Activated CD4-positive, alpha-beta T cell treated with anti-CD3 and anti-CD28 coated beads, Interleukin-2, Interleukin-4, amounts not matched to agents 100 ng/mL and 50 ng/mL, durations not matched to agents 16 hours and 8 hours (primary cell): Measurements from ENCODE around the gene TSC22D3.
"Not testable (repeated sequence)": the region's sequence is repeated elsewhere in the genome, so short reads cannot be mapped to it uniquely, and the experiment has no call there.

Experiments
- DNase-seq: peaks from one replicate; pipeline ENCODE4 v3.0.0-alpha.2; 2020; ENCODE audit warnings: low spot score

Gene TSC22D3

DNA sequence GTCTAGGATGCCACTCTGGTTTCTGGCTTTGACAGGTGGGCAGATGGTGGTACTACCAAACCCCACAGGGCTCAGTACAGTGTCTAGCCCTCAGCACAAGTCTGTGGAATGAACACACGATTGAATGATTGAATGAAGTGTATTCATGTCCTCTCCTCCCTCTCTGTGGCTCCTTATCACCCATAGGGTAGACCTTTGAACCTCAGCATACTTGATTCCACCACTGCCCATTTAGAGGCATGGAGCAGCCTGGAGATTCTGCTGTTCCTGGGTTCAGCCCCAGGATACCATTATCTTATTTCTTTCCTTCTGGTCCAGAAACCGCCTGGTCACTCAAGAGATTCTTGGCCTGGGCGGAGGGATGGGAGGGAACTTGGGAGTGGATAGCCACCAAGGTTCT lies 93.3 kb downstream of the TSC22D3 start:
- DNase-seq: no peak

DNA sequence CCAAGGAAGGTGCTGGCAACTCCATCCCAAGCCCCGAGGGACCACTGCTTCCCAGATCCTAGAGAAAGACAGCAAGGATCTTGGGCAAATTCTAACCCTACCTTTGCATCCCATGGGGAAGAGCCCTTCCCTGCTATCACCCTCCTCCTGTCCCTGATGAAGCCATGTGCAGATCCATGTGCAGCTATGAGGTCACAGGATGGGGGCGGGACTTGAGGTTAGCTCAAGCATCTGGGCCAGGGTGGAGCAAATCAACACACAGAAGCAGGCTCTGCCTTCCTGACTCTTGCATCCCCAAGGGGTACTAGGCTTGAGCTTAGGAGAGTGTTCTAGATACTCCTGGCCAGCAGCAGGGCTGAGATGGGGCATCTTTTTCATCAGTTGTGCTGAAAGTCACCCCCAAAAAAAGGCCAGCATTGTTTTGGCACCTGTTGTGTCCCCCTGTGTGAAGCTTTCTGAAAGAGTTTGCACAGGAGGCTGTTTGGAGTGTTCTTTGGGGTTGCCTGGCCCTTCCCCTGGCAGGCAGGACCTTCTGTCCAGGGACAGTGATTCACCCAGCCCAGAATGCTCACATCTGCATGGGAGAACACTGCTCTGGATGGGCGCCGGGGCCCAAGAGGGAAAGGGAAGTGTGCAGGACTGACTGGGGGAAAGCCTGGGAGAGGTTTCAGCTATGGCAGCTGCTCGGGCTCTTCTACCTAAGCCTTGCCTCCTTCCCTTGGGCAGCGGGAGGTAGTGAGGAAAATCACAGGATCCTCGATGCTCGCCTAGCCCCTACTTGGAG lies 96.4 kb downstream of the TSC22D3 start:
- DNase-seq: peak; percentile 48

DNA sequence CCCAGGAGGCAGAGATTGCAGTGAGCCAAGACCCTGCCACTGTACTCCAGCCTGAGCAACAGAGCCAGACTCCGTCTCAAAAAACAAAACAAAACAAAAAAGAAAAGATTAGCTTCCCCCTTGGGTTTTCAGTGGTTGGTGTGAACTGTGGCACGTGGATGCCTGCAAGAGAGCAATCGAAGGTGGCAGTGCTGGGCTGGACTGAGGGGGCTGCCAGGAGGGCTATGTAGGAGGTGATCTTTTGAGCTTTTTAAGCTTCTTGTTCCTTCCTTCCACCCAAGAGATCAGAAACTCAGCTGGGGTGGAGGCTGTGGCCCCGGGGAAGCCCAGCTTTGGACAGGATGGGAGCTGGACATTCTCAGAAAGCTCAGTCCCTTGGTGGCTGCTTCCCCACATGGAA lies 97.7 kb downstream of the TSC22D3 start:
- DNase-seq: no peak

DNA sequence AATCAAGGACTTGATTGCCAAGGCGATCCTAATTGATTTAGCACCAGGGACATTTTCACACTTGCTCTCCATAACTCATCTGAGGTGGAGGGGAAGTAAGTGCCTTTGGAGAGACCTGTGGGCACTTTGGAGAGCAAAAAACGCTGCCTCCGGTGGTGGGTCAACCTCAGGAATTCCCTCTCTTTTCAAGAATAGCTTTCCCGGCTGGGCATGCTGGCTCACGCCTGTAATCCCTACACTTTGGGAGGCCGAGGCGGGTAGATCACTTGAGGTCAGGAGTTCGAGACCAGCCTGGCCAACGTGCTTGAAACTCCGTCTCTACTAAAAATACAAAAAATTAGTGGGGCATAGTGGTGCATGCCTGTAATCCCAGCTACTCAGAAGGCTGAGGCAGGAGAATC lies 98.1 kb downstream of the TSC22D3 start:
- DNase-seq: no peak

DNA sequence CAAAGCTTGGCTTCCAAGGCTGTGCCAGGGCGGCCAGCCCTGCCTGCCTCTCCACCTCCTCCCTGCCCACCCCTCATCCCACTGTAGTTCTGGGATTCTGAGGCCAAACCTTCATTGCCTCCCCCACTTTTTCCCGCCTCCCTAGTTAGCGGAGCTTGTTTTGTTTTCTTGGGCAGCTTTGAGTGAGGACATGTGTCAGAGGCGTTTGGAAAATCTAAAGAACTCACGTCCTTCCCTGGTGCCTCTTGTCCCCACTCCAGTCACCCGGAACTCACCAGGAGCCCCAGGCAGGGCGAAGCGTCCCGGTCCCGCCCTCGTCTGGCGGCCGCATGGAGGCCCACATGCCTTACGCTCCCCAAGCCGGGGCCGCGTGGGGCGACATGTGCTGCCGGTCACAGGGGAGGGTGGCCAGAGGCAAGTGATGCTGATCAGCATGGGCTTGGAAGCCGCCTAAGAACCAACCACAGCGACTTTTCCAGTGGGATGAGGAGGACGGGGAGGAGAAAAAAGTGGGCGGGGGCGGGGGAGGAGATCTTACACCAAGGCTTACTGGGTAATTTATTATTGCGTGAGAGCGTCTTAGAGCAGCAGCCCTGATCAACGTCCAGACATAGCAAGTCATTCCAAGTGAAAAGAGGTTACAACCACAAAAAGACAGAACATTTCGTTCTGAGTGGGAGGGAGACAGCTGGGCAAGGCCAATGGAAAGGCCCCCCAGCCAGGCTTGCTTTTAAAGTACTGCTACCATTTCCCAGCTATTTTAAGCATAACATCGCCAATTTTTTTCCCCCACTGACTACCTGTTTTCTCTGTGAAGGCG lies 98.8 kb downstream of the TSC22D3 start:
- DNase-seq: peak; percentile 69

DNA sequence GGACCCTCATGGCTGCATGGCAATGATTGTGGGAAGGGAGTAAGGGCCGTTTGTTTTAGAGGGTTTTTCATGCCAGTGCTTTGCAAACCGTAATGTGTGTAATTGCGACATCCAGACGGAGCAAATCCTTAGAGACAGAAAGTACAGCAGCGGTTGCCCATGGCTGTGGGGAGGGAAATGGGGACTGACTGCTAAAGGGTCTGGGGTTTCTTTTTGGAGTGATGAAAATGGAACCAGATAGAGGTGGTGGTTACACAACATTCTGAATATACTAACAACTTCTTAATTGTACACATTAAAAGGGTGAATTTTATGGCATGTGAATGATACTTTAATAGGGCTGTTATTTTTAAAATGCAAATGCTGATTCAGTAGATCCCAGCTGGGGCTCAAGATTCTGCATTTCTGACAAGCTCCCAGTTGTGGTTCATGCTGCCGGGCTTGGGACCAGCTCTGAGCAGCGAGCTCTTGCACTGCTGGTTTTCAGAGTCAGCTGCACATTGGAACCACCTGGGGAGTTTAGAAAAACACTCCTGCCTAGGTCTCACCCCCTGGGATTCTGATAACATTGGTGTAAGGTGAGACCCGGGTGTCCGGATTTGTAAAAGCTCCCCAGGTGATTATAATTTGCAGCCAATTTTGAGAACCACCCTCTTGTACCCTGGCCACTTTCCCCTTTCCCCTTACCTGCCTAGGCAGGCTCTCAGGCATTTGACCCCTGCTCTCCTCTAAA lies 99.6 kb downstream of the TSC22D3 start:
- no peak for DNase-seq

DNA sequence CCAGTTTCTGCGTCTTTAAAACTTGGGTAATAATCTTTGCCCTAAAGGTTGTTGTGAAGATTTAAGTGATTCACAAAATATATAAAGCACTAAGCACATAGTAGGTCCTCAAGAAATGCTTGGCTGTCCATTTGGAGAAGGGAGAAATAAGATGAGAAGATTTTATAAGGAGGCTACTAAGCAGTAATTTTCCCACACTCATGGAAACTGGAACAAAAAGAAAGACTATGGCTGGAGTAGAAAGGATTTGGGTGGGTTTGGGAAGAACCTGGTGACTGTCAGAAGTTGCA lies 100.3 kb downstream of the TSC22D3 start:
- no peak for DNase-seq

DNA sequence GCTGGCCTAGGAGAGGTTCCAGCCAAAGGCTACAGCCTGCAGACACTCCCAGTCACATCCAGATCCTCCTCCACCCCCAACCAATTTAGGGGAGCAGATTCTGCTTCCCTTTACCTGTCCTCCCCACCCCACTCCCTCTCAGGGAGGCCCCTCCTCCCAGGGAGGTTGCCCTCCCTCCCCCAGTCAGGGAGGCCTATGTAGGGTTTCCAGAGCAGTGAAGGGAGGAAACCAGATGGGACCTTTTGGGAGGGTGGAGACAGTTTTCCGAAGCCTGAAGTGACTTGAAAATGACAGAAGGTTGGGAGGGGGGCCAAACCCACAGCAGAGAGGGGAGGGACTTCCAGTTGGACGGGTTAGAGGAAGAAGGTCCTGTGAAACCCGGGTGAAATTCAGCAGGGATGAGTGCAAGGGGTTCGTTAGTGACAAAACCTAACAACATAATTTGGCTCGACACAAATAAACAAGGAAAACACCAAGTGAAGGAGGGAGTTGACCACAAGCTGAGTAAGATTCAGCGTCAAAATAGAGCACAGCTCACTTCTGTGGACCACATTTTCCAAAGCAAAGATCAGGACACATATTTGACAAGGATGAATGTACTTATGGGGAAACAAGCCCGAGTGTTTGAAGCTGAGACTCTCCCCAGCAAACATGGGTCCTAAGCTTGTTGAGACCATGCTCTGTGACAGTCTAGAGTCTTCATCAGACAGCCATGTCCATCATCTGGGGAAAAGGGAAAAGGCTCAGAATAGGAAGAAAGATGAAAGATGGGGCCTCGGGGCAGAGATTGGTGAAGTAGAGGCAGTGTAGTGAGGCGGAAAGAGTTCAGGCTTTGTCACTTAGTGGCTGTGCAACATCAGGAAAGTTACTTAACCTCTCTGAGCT lies 100.9 kb downstream of the TSC22D3 start:
- peak; percentile 25 for DNase-seq

DNA sequence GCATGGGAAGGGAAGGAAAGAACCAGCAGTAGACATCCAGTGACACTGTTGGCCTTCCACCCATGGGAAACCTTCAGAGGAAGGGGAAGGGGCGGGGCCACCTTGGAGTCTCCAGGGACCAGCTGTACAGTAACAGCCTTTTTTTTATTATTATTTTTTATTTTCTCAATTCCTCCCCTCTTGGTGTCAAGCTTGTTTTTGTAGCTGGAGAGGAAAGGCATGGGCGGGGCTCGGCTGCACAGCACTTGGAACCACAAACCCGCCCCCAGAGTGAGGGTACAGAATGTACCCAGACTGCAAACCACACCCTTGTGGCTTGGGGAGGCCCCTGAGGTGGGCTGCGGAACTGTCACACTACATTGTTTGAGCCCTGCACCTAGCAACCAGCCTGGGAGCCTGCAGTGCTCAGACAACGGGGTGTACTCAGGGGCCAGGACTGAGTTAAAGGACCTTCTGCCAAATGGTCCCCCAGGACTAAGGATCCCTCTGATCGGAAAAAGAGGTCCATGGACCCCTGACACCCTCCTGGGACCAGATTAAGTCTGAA lies 101.6 kb downstream of the TSC22D3 start:
- DNase-seq: peak; percentile 90

DNA sequence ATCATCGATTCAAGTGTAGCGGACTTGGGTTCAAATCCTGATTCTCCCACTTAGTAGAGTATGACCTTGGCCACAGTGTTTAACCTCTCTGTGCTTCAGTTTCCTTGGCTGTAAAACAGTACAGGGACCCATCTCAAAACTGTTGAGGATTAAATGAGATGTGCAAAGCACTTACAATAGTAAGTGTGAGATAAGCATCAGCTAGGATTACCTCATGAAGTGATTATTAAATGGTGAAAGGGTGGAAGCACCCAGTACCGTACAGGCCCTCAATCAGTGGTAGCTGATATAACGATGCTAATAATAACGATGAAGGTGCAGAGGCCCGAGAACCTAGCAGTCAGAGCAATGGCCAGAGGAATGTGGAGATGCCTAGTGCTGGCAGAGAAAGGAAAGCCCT lies 102.2 kb downstream of the TSC22D3 start:
- no peak for DNase-seq

DNA sequence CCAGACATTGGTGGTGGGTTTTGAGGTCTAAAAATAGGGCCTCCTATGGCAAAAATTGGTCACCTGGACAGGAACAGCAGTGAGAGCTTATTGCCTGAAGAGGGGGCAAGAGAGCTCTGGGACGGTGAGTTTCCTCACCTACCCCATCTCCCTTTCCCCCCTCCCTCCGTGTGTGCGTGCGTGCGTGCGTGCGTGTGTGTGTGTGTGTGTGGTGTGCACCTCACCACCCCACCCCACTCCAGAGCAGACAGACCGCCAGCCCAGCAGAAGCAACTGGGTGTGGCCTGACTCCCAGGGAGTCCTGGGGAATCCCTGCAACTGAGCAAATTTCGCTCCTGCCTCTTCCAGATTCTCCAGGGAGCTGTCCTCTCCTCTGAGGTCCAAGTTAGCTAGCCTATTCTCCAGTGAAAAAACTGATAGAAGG lies 102.6 kb downstream of the TSC22D3 start:
- peak; percentile 84 for DNase-seq

DNA sequence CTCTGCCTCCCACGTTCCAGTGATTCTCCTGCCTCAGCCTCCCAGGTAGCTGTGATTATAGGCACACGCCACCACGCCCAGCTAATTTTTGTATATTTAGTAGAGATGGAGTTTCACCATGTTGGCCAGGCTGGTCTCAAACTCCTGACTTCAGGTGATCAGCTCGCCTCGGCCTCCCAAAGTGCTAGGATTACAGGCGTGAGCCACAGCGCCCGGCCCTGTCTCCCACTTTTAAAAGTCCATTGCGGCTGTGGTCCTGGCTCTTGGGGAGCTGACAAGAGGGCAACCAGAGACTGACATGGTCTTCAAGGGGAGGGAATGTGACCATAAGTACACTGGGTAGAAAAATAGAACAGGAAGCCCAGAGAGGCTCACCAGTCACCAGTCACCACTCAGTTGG lies 104.3 kb downstream of the TSC22D3 start:
- DNase-seq: not testable (repeated sequence)

DNA sequence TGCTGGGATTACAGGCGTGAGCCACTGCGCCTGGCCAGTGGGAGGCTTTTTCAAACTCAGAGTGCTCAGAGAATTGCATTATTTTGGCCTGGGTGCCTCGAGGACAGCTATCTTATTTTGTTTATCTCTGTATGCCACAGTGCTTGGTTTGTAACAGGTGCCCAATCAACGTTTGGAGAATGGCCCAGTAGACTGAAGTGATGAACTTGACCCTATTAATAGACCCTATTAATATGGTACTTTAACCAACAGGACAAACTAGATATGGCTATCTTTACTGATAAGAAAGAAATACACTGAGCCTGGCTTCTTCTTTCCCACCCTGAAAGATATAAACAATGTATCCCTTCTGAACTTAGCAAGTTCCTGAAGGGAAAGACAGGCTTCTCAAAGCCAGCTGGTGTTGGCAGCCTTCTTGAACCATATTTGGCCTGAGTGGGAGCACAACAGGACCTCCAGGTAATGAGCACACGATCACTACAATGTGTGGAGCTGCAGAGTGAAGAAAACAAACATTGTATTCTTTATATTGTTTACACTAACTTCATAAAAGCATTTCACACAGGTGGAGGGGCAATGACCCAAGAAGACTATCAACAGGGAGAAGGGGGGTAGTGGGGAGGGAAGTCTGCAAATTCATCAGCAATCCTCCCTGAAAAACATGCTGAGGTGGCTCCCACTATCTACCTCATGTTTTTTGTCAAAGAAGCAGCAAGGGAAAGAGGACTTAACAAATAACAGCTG lies 105.5 kb downstream of the TSC22D3 start:
- DNase-seq: no peak

DNA sequence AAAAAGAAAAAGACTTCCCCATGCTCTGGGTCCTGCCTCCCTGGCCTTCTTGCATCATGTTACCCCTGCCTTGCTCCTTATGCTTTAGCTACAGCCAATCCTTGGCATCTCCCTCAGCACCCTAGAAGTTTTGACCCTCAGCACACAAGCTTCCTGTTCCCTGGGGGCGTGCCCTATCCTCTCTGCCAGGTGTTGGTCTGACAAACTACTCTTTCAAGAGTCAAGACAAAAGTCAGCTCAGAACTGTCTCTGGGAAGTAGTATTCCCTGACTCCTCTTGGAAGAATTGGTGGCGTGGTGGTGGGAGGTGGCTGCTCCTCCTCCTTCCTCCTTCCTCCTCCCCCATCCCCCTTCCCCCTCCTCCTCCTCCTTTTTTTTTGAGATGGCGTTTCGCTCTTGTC lies 106.3 kb downstream of the TSC22D3 start:
- DNase-seq: no peak

DNA sequence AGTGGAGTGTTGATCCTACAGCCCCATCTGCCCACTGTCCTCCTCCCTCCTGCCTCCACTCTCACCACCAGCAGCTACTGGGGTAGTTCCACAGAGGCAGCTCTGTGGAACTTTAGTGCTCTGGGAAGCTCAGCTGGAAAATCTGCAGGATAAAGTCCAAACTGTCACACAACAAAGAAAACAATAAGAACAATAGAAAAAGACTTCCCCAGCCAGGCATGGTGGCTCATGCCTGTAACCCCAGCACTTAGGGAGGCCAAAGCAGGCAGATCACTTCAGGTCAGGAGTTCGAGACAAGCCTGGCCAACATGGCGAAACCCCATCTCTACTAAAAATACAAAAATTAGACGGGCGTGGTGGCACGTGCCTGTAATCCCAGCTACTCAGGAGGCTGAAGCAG lies 106.9 kb downstream of the TSC22D3 start:
- not testable (repeated sequence) for DNase-seq

DNA sequence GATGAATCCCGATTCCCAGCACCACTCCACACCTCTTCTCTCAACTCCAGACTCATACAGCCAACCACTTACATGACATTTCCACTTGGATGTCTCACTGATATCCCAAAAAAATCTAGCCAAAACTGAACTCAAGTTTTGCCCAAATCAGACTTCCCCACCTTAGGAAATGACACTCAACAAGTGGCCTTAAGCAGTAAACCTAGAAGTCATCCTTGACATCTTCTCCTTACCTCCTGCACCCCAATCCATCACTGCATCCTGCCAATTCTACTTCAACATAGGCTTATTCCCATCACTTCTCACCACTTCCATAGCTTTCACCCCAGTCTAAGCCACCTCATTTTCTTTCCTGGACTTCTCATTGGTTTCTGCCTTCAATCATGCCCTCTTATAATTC lies 108.2 kb downstream of the TSC22D3 start:
- DNase-seq: no peak

DNA sequence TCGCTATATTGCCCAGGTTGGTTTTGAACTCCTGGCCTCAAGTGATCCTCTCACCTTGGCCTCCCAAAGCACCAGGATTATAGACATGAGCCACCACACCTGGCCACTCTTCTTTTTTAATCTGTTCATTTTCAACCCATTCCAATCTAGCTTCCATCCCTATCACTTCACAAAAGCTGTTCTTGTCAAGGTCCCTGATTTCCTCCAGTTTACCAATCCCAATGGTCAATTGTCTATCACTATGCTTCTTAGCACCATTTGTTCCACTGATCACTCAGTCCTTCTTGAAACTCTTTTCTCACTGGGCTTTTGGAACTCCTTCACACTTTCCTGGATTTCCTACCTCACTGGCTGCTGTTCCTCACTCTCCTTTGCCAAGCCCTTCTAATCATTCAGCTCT lies 108.7 kb downstream of the TSC22D3 start:
- DNase-seq: no peak
